A673 (cell line): Measurements from ENCODE around the gene NR2F2. TPM values are rescaled to one million over a fixed set of nuclear protein-coding genes. Genes with fewer than 3 reads are reported as not detected.
A peak's percentile ranks its signal among the peaks of the same experiment; 100 is the strongest.

ENCODE experiments used
- BruUV-seq: library from RNA; stranded (reverse); fragments of 400-500 nt; replicated peaks from 2 replicates; lab custom pipeline; 2021; lab: Mats Ljungman, UMichigan
- CTCF ChIA-PET: fragments of 300-600 bp; sonication (Branson Sonifier 250); formaldehyde crosslinking; loops from one replicate; lab custom pipeline; 2022; ENCODE audit warnings: antibody characterized with exemption; lab: Charles Lee
- POLR2A ChIA-PET: fragments of 300-600 bp; sonication (Branson Sonifier 250); formaldehyde crosslinking; loops from one replicate; lab custom pipeline; 2022; ENCODE audit warnings: antibody characterized with exemption; ENCODE audit not compliant: low non-redundant PET; lab: Charles Lee
- DNase-seq: peaks from one replicate; pipeline ENCODE4 v3.0.0-alpha.2; 2015; ENCODE audit warnings: low spot score
- H3K27ac ChIP-seq: fragments of 200-600 bp; sonication (generic); 2 replicates; pipeline ENCODE4 v1.5.1; 2016; ENCODE audit warnings: mixed run types, low read depth, mild to moderate bottlenecking, mixed read lengths, antibody characterized with exemption, low read length; ENCODE audit not compliant: poor library complexity, severe bottlenecking
- H3K27me3 ChIP-seq: fragments of 200-600 bp; sonication (generic); replicated peaks from 2 replicates; pipeline ENCODE4 v1.6.1; 2017; ENCODE audit warnings: mixed run types, low read depth, mild to moderate bottlenecking, mixed read lengths, antibody characterized with exemption, low read length; ENCODE audit not compliant: insufficient read depth, poor library complexity
- H3K36me3 ChIP-seq: fragments of 200-600 bp; sonication (generic); 2 replicates; pipeline ENCODE4 v1.6.1; 2016; ENCODE audit warnings: mixed run types, mild to moderate bottlenecking, mixed read lengths, antibody characterized with exemption, low read length; ENCODE audit not compliant: insufficient read depth, poor library complexity, severe bottlenecking
- H3K4me1 ChIP-seq: fragments of 200-600 bp; sonication (generic); 2 replicates; pipeline ENCODE4 v1.6.1; 2017; ENCODE audit warnings: mixed run types, mild to moderate bottlenecking, mixed read lengths, antibody characterized with exemption, low read length; ENCODE audit not compliant: insufficient read depth, poor library complexity, severe bottlenecking
- H3K4me3 ChIP-seq: fragments of 200-600 bp; sonication (generic); 2 replicates; pipeline ENCODE4 v1.5.1; 2016; ENCODE audit warnings: low read depth, mixed run types, mild to moderate bottlenecking, mixed read lengths, low read length; ENCODE audit not compliant: poor library complexity, severe bottlenecking
- H3K9me3 ChIP-seq: fragments of 200-600 bp; sonication (generic); 2 replicates; pipeline ENCODE4 v1.6.1; 2016; ENCODE audit warnings: mixed run types, low read depth, mild to moderate bottlenecking, mixed read lengths, antibody characterized with exemption, low read length; ENCODE audit not compliant: poor library complexity, severe bottlenecking
- EZH2 ChIP-seq: fragments of 200-600 bp; sonication (generic); IDR thresholded peaks from 2 replicates; pipeline ENCODE4 v1.6.1; 2017; ENCODE audit warnings: borderline replicate concordance, low read depth, mild to moderate bottlenecking, mixed read lengths, antibody characterized with exemption, low read length; ENCODE audit not compliant: poor library complexity, severe bottlenecking
- intact Hi-C: fragments of 100-400 bp; cut with micrococcal nuclease; formaldehyde crosslinking; loops from one replicate; pipeline ENCODE4 v1.10.0; 2022; ENCODE audit not compliant: unreplicated experiment
- total RNA-seq: library from RNA; stranded (reverse); gene quantifications from 2 replicates; pipeline ENCODE4 v1.2.3, GENCODE V29; 2021
- TF ChIP-seq, protein P1 (sequence below): fragments of 300-800, 200-600 bp; sonication (generic); conservative IDR thresholded peaks from 2 replicates; pipeline ENCODE4 v1.5.1; 2017; ENCODE audit warnings: low read depth, mild to moderate bottlenecking, antibody characterized with exemption, low read length, moderate library complexity, mixed read lengths

NR2F2 gene
- total RNA-seq, 1 experiment from 2014 or later, result 106 TPM

DNA sequence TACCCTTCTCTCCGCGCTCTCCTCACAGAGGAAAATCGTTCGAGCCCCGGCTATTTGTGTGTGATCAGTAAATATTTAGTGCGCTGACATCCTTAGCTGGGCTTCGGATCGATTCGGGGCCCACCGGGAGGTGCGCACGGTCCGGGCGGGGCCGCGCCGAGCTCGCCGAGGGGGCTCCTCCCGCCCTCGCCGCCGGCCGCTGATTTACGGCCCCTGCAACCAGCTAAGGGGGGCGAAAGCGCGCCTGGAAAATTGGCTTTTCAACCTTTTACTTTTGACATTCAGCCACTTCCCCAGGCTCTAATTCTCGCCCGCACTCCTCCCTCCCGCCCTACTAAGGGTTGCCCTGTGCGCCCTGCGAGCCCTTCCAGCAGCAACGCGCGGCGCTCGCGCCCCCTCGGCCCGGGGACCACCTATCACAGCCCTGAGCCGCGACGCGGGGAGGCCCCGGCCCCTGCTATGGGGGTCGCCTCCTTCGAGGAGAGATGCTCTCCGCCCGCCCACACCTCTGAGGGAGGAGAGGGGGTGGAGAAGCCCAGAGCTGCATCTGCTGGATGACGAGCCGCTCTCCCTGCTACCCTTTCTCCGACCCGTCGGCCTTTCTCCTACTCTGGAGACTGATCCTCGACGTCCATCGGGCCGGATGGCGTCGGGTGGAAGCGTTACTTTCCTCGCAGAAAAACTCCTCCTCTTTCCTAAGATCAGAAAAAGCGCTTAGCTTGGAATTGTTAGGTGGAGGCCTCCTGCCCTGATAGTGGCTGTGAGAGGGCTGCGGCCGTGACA is 7.8 kb upstream of the NR2F2 start:
- BruUV-seq, result no TSS peak
- DNase-seq, result no peak
- CTCF ChIA-PET, result no interaction called here

DNA sequence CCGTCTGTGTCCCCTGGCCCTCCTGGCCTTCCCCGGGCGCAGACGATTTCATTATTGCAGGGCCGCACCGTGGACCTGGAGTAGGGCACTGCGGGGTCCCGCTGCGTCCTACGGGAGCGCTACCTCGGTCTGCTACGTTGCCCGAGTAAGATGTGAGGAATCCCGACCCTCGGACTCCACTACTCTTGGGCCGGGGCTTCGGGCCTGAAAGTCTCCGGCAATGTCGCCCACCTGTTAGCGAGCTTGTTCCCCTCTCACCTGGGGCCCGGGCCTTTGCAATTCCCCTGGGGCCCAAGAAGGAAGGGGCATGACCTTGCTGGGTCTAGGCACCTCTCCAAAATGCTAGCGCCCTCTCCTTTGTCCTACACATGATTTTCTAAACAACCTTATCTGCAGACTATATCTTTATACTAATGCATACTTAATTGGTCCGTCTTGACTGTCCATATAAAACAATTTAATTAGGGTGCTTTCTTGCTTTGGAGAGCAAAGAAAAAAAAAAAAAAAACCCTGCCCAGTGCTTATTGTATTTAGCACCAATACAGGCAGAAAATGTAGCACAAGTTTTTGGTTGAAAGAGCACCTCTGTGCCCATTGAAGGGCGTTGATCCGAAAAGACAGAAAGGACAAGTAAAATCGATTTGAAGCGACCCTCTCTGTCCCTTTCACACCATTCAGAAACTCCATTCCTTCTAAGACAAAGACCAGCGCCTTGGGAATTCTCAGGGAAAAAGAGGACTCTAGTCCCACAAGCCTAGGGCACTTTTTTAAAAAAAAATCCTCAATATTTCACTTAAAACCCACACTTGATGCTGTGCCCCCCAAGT is 7.0 kb upstream of the NR2F2 start:
- CTCF ChIA-PET, result interaction anchor here (0.7 kb wide), 1 partner anchor 1045 kb away, joined by 10 read pairs; no protein-coding TSS in a partner anchor
- no peaks in the 10 kb centered on the region for H3K27me3 ChIP-seq
- H3K4me3 ChIP-seq, result no peak overlapping the region
- intact Hi-C loops, result loop anchor here (10.0 kb wide), 3 partner anchors 269 to 719 kb away; no protein-coding TSS in a partner anchor
- H3K9me3 ChIP-seq, result no peaks in the 10 kb centered on the region
- H3K4me1 ChIP-seq, result peaks cover 54% of the 10 kb centered on the region
- POLR2A ChIA-PET, result no interaction called here
- no peak overlapping the region for H3K27ac ChIP-seq
- DNase-seq, result no peak
- TF ChIP-seq EZH2, result no peak
- TF ChIP-seq, protein P1, sequence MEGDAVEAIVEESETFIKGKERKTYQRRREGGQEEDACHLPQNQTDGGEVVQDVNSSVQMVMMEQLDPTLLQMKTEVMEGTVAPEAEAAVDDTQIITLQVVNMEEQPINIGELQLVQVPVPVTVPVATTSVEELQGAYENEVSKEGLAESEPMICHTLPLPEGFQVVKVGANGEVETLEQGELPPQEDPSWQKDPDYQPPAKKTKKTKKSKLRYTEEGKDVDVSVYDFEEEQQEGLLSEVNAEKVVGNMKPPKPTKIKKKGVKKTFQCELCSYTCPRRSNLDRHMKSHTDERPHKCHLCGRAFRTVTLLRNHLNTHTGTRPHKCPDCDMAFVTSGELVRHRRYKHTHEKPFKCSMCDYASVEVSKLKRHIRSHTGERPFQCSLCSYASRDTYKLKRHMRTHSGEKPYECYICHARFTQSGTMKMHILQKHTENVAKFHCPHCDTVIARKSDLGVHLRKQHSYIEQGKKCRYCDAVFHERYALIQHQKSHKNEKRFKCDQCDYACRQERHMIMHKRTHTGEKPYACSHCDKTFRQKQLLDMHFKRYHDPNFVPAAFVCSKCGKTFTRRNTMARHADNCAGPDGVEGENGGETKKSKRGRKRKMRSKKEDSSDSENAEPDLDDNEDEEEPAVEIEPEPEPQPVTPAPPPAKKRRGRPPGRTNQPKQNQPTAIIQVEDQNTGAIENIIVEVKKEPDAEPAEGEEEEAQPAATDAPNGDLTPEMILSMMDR, result no peak
- H3K36me3 ChIP-seq, result no peaks in the 10 kb centered on the region
- no TSS peak for BruUV-seq

More for the DNA sequence above, 7.8 kb upstream of the NR2F2 start:
- no peak for TF ChIP-seq EZH2
- TF ChIP-seq, protein P1, result no peak
- peak overlapping the region; percentile 53 for H3K27ac ChIP-seq
- peaks cover 47% of the 10 kb centered on the region for H3K4me1 ChIP-seq
- intact Hi-C loops, result loop anchor here (10.0 kb wide), 3 partner anchors 268 to 718 kb away; no protein-coding TSS in a partner anchor
- H3K27me3 ChIP-seq, result no peaks in the 10 kb centered on the region
- H3K36me3 ChIP-seq, result no peaks in the 10 kb centered on the region
- H3K9me3 ChIP-seq, result no peaks in the 10 kb centered on the region
- peak overlapping the region; percentile 48 for H3K4me3 ChIP-seq
- POLR2A ChIA-PET, result no interaction called here

- ChIA-PET CTCF (interaction anchor here (0.7 kb wide), 1 partner anchor 1046 kb away, joined by 10 read pairs; no protein-coding TSS in a partner anchor), POLR2A (no interaction called here)
- intact Hi-C loops, result loop anchor here (10.0 kb wide), 3 partner anchors 270 to 720 kb away; no protein-coding TSS in a partner anchor
- no peak for DNase-seq
- Histone ChIP-seq H3K36me3 (no peaks in the 10 kb centered on the region), H3K27me3 (no peaks in the 10 kb centered on the region), H3K27ac (peak overlapping the region; percentile 88), H3K4me1 (peaks cover 56% of the 10 kb centered on the region), H3K9me3 (no peaks in the 10 kb centered on the region), H3K4me3 (peak overlapping the region; percentile 77)
- no TSS peak for BruUV-seq
- TF ChIP-seq, protein P1, result no peak
- TF ChIP-seq EZH2, result no peak
Observed at GRCh38 chr15:96324192-96324895, 6.2 kb upstream of the NR2F2 start.
